OCI-LY7 (cell line): ENCODE data around the gene DPP8. TPM values are rescaled to one million over a fixed set of nuclear protein-coding genes. Genes with fewer than 3 reads are reported as not detected.

ENCODE experiments used
- BruUV-seq: library from RNA; stranded (reverse); fragments of 400-500 nt; replicated peaks from 2 replicates; lab custom pipeline; 2021; lab: Mats Ljungman, UMichigan
- CTCF ChIA-PET: fragments of 300-600 bp; sonication (Branson Sonifier 250); formaldehyde crosslinking; loops from one replicate; lab custom pipeline; 2022; ENCODE audit warnings: antibody characterized with exemption; ENCODE audit not compliant: unreplicated experiment; lab: Charles Lee
- POLR2A ChIA-PET: fragments of 300-600 bp; sonication (Branson Sonifier 250); formaldehyde crosslinking; loops from one replicate; lab custom pipeline; 2022; ENCODE audit warnings: antibody characterized with exemption; lab: Charles Lee
- DNase-seq: peaks from one replicate; pipeline ENCODE4 v3.0.0-alpha.2; 2015; ENCODE audit warnings: low spot score
- H2AFZ ChIP-seq: fragments of 200-600 bp; sonication (generic), shearing (Covaris generic); 2 replicates; pipeline ENCODE4 v1.6.1; 2014; ENCODE audit warnings: mild to moderate bottlenecking, antibody characterized with exemption, low read length, moderate library complexity
- H3K27ac ChIP-seq: fragments of 200-600 bp; sonication (generic); 2 replicates; pipeline ENCODE4 v1.5.1; 2014; ENCODE audit warnings: mixed run types, low read depth, mild to moderate bottlenecking, moderate library complexity, low read length, inconsistent platforms; ENCODE audit not compliant: poor library complexity, severe bottlenecking
- H3K36me3 ChIP-seq: fragments of 200-600 bp; sonication (generic); 2 replicates; pipeline ENCODE4 v1.6.1; 2014; ENCODE audit warnings: mild to moderate bottlenecking, antibody characterized with exemption, low read length, moderate library complexity, mixed read lengths; ENCODE audit not compliant: insufficient read depth
- H3K4me1 ChIP-seq: fragments of 200-600 bp; sonication (generic); 2 replicates; pipeline ENCODE4 v1.5.1; 2014; ENCODE audit warnings: mild to moderate bottlenecking, low read length; ENCODE audit not compliant: insufficient read depth, poor library complexity, severe bottlenecking
- H3K4me2 ChIP-seq: fragments of 200-600 bp; sonication (generic); 2 replicates; pipeline ENCODE4 v1.6.1; 2014; ENCODE audit warnings: mild to moderate bottlenecking, low read length
- H3K4me3 ChIP-seq: fragments of 200-600 bp; sonication (generic); 2 replicates; pipeline ENCODE4 v1.5.1; 2014; ENCODE audit warnings: mild to moderate bottlenecking, low read depth, low read length; ENCODE audit not compliant: poor library complexity, severe bottlenecking
- H3K79me2 ChIP-seq: fragments of 200-600 bp; sonication (generic); 2 replicates; pipeline ENCODE4 v1.6.1; 2016; ENCODE audit warnings: low read depth, mild to moderate bottlenecking, low read length, moderate library complexity, mixed read lengths; ENCODE audit not compliant: insufficient read depth
- H3K9me2 ChIP-seq: fragments of 200-600 bp; sonication (generic); 2 replicates; pipeline ENCODE4 v1.6.1; 2016; ENCODE audit warnings: mild to moderate bottlenecking, low read length, mixed read lengths; ENCODE audit not compliant: insufficient read depth
- H3K9me3 ChIP-seq: fragments of 200-600 bp; sonication (generic); 2 replicates; pipeline ENCODE4 v1.6.1; 2014; ENCODE audit warnings: mild to moderate bottlenecking, mixed run types, low read length, mixed read lengths
- H4K20me1 ChIP-seq: fragments of 200-600 bp; sonication (generic); 2 replicates; pipeline ENCODE4 v1.6.1; 2014; ENCODE audit warnings: mild to moderate bottlenecking, antibody characterized with exemption, low read length, moderate library complexity, mixed read lengths; ENCODE audit not compliant: insufficient read depth
- CTCF ChIP-seq: fragments of 200-600 bp; sonication (generic); conservative IDR thresholded peaks from 2 replicates; pipeline ENCODE4 v1.5.1; 2014; ENCODE audit warnings: mild to moderate bottlenecking, antibody characterized with exemption, low read length, moderate library complexity, mixed read lengths
- EZH2phosphoT487 ChIP-seq: fragments of 200-600 bp; sonication (generic); IDR thresholded peaks from 2 replicates; pipeline ENCODE4 v1.6.1; 2018; ENCODE audit warnings: low read depth, borderline replicate concordance, mild to moderate bottlenecking, mixed run types, antibody characterized with exemption, low read length, moderate library complexity, mixed read lengths
- intact Hi-C: fragments of 100-400 bp; cut with micrococcal nuclease; formaldehyde crosslinking; loops from one replicate; pipeline ENCODE4 v1.10.0; 2022; ENCODE audit not compliant: unreplicated experiment
- total RNA-seq, 2 experiments: library from RNA; depleted of rRNA in 1 of 2; stranded (reverse); fragments of >200 nt in 1 of 2; shearing (Covaris generic) in 1 of 2; gene quantifications; 2 replicates each; pipeline ENCODE4 v1.2.3, GENCODE V29; 2014 to 2022

DPP8 gene
- total RNA-seq, 2 experiments from 2014 or later, result 43.0 to 52.1 TPM

GRCh38 chr15:65547841-65548240, 30.4 kb upstream of the DPP8 start:
- POLR2A ChIA-PET, result no interaction called here

GRCh38 chr15:65541231-65541820, 23.8 kb upstream of the DPP8 start:
- POLR2A ChIA-PET, result no interaction called here
- Histone ChIP-seq H3K9me3 (no peaks in the 10 kb centered on the region), H3K27ac (no peak overlapping the region), H3K9me2 (no peaks in the 10 kb centered on the region), H3K4me1 (no peaks in the 10 kb centered on the region), H3K4me2 (no peak overlapping the region), H2AFZ (no peak overlapping the region), H4K20me1 (no peaks in the 10 kb centered on the region; the same call in 1 of the 2 replicates), H3K36me3 (peaks cover 3% of the 10 kb centered on the region; the same call in 1 of the 2 replicates), H3K4me3 (no peak overlapping the region), H3K79me2 (peaks cover 78% of the 10 kb centered on the region; the same call in 1 of the 2 replicates)
- no peak for DNase-seq
- CTCF ChIA-PET, result no interaction called here
- intact Hi-C loops, result no loop called here
- no TSS peak for BruUV-seq
- TF ChIP-seq CTCF, result no peak
- TF ChIP-seq EZH2phosphoT487, result no peak

More at GRCh38 chr15:65547841-65548240, 30.4 kb upstream of the DPP8 start:
- CTCF ChIA-PET, result no interaction called here
- Histone ChIP-seq H3K9me2 (no peaks in the 10 kb centered on the region), H4K20me1 (no peaks in the 10 kb centered on the region; the same call in 1 of the 2 replicates), H3K79me2 (peaks cover 37% of the 10 kb centered on the region), H3K4me1 (no peaks in the 10 kb centered on the region), H3K4me2 (no peak overlapping the region), H3K27ac (no peak overlapping the region), H3K36me3 (peaks cover 7% of the 10 kb centered on the region), H3K4me3 (no peak overlapping the region), H2AFZ (no peak overlapping the region), H3K9me3 (no peaks in the 10 kb centered on the region)
- intact Hi-C loops, result no loop called here
- TF ChIP-seq CTCF (no peak), EZH2phosphoT487 (no peak)
- BruUV-seq, result no TSS peak
- no peak for DNase-seq

GRCh38 chr15:65540314-65540713, 22.8 kb upstream of the DPP8 start:
- intact Hi-C loops, result no loop called here
- H3K27ac ChIP-seq, result no peak overlapping the region
- DNase-seq, result no peak
- H3K9me2 ChIP-seq, result no peaks in the 10 kb centered on the region
- no TSS peak for BruUV-seq
- POLR2A ChIA-PET, result interaction anchor here (0.6 to 2.4 kb wide), 3 partner anchors 10 to 255 kb away, joined by 3 to 11 read pairs (median 4); partner anchors contain the start of gene HACD3
- H3K4me1 ChIP-seq, result no peaks in the 10 kb centered on the region
- CTCF ChIA-PET, result no interaction called here
- H4K20me1 ChIP-seq, result no peaks in the 10 kb centered on the region; the same call in 1 of the 2 replicates
- TF ChIP-seq EZH2phosphoT487 (no peak), CTCF (no peak)
- no peak overlapping the region for H2AFZ ChIP-seq
- H3K4me2 ChIP-seq, result no peak overlapping the region
- peaks cover 81% of the 10 kb centered on the region; the same call in 1 of the 2 replicates for H3K79me2 ChIP-seq
- peaks cover 8% of the 10 kb centered on the region for H3K36me3 ChIP-seq
- no peak overlapping the region for H3K4me3 ChIP-seq
- no peaks in the 10 kb centered on the region for H3K9me3 ChIP-seq
